K562 (cell line): ENCODE results near the gene NDUFA3. TPM values are rescaled to one million over a fixed set of nuclear protein-coding genes. Genes with fewer than 3 reads are reported as not detected.

Source experiments
- ATAC-seq: fragments of 200-7000 bp; cut with Tn5 transposase; 3 replicates; pipeline ENCODE4 v1.9.1; 2020; ENCODE audit warnings: moderate library complexity
- BruUV-seq: library from RNA; stranded (reverse); fragments of 400-500 nt; replicated peaks from 2 replicates; lab custom pipeline; 2021; lab: Mats Ljungman, UMichigan
- CTCF ChIA-PET: fragments of 300-600 bp; formaldehyde crosslinking; extraction: SDS; loops from one replicate; lab custom pipeline; 2021; ENCODE audit warnings: low intra/inter-chr PET ratio; lab: Yijun Ruan, JAX
- POLR2A ChIA-PET: fragments of 300-600, 350-650 bp; sonication (Branson Sonifier 250); formaldehyde crosslinking; extraction: SDS; loops from one replicate; lab custom pipeline; 2021; ENCODE audit warnings: antibody characterized with exemption, inconsistent platforms; lab: Yijun Ruan, JAX
- DNase-seq, 4 experiments: peaks; one replicate each; pipeline versions ENCODE4 v3.0.0 to v3.0.0-alpha.2; 2011 to 2018; ENCODE audit warnings: low spot score in 3 of 4, mixed read lengths in 3 of 4; ENCODE audit errors: extremely low read depth in 1 of 4
- FAIRE-seq: peaks from 2 replicates; lab custom pipeline; 2011; peaks lifted over from hg19 to GRCh38; lab: Jason Lieb, UNC
- H2AFZ ChIP-seq: 2 replicates; pipeline ENCODE4 v1.6.0; 2011; ENCODE audit warnings: low read depth, low read length, control low read depth, inconsistent platforms
- H3K27ac ChIP-seq: fragments of 200-600 bp; 3 replicates; pipeline ENCODE4 v1.8.0; 2011; ENCODE audit warnings: low read depth, mild to moderate bottlenecking, control low read depth, inconsistent platforms, low read length, moderate library complexity, mixed read lengths; ENCODE audit errors: extremely low read depth
- H3K27me3 ChIP-seq, 2 experiments: fragments of 300-600 bp in 1 of 2; 2 replicates in 1 of 2; 3 replicates in 1 of 2; pipeline versions ENCODE4 v1.6.0 to v1.8.0; 2011; ENCODE audit warnings: inconsistent platforms in 2 of 2, low read length in 2 of 2, mild to moderate bottlenecking in 1 of 2, mixed read lengths in 1 of 2, moderate library complexity in 1 of 2; ENCODE audit not compliant: control insufficient read depth in 2 of 2, insufficient read depth in 2 of 2
- H3K36me3 ChIP-seq: fragments of 300-600 bp; 3 replicates; pipeline ENCODE4 v1.8.0; 2011; ENCODE audit warnings: mild to moderate bottlenecking, low read length, inconsistent platforms; ENCODE audit not compliant: control insufficient read depth, insufficient read depth
- H3K4me1 ChIP-seq, 2 experiments: fragments of 200-600 bp in 1 of 2; replicated peaks in 1 of 2; 2 replicates in 1 of 2; 3 replicates in 1 of 2; pipeline versions ENCODE4 v1.5.1 to v1.8.0; 2011; ENCODE audit warnings: inconsistent platforms in 2 of 2, low read length in 2 of 2, mild to moderate bottlenecking in 1 of 2, mixed read lengths in 1 of 2, moderate library complexity in 1 of 2; ENCODE audit not compliant: control insufficient read depth in 2 of 2, insufficient read depth in 2 of 2
- H3K4me2 ChIP-seq: 2 replicates; pipeline ENCODE4 v1.6.1; 2011; ENCODE audit warnings: low read length, control low read depth, inconsistent platforms, mixed read lengths; ENCODE audit not compliant: insufficient read depth
- H3K4me3 ChIP-seq: fragments of 200-600 bp; sonication (generic), shearing (Covaris generic); 2 replicates; pipeline ENCODE4 v1.5.1; 2016; ENCODE audit warnings: control low read depth, inconsistent platforms
- H3K79me2 ChIP-seq: fragments of 200-600 bp; 3 replicates; pipeline ENCODE4 v1.8.0; 2011; ENCODE audit warnings: low read length, inconsistent platforms; ENCODE audit not compliant: control insufficient read depth, insufficient read depth
- H3K9ac ChIP-seq, 2 experiments: 2 replicates each; pipeline versions ENCODE4 v1.6.0 to v1.6.1; 2011; ENCODE audit warnings: low read depth in 2 of 2, low read length in 2 of 2, control low read depth in 1 of 2, inconsistent platforms in 1 of 2, mild to moderate bottlenecking in 1 of 2, mixed read lengths in 1 of 2; ENCODE audit not compliant: insufficient read depth in 1 of 2
- H3K9me1 ChIP-seq: one replicate; pipeline ENCODE4 v1.6.0; 2011; ENCODE audit warnings: inconsistent platforms, mild to moderate bottlenecking, low read length, moderate library complexity; ENCODE audit not compliant: control insufficient read depth, insufficient read depth
- H3K9me3 ChIP-seq: replicated peaks from 2 replicates; pipeline ENCODE4 v1.5.1; 2011; ENCODE audit warnings: low read depth, low read length, inconsistent platforms; ENCODE audit not compliant: control insufficient read depth, insufficient read depth
- H4K20me1 ChIP-seq: replicated peaks from 2 replicates; pipeline ENCODE4 v1.6.1; 2011; ENCODE audit warnings: low read length, inconsistent platforms, mixed read lengths; ENCODE audit not compliant: control insufficient read depth, insufficient read depth
- BRD4 ChIP-seq: fragments of 200-600 bp; sonication (generic); IDR thresholded peaks from 2 replicates; pipeline ENCODE4 v1.6.1; 2017; ENCODE audit warnings: inconsistent platforms
- CREBBP ChIP-seq: IDR thresholded peaks from one replicate; pipeline ENCODE4 v1.6.1; 2012; ENCODE audit warnings: low read depth, mild to moderate bottlenecking, control low read depth, inconsistent platforms, low read length
- HEY1 ChIP-seq: fragments of 250-450 bp; sonication (Bioruptor Pico); IDR thresholded peaks from 2 replicates; pipeline ENCODE4 v1.5.0; 2020; ENCODE audit warnings: mild to moderate bottlenecking, moderate library complexity, borderline replicate concordance
- HIVEP1 ChIP-seq: fragments of 250-450 bp; sonication (Bioruptor Pico); IDR thresholded peaks from 2 replicates; pipeline ENCODE4 v1.4.0; 2020; ENCODE audit warnings: mild to moderate bottlenecking
- KAT7 ChIP-seq: sonication (generic); formaldehyde crosslinking; IDR thresholded peaks from 2 replicates; pipeline ENCODE4 v1.8.0; 2022; ENCODE audit warnings: missing genetic modification reagents, mild to moderate bottlenecking, borderline replicate concordance
- MCM5 ChIP-seq: fragments of 450-650 bp; IDR thresholded peaks from 2 replicates; pipeline ENCODE4 v1.6.1; 2016; ENCODE audit warnings: low read depth
- MTA2 ChIP-seq: fragments of 450-650 bp; IDR thresholded peaks from 2 replicates; pipeline ENCODE4 v1.6.1; 2016; ENCODE audit warnings: low read depth
- MXI1 ChIP-seq: IDR thresholded peaks from 2 replicates; pipeline ENCODE4 v1.6.1; 2011; ENCODE audit warnings: low read depth, mild to moderate bottlenecking, improper control_type of control experiment, low read length
- NCOA4 ChIP-seq: fragments of 450-650 bp; IDR thresholded peaks from 2 replicates; pipeline ENCODE4 v1.6.1; 2018; ENCODE audit warnings: mild to moderate bottlenecking; ENCODE audit not compliant: partially characterized antibody
- OTX1 ChIP-seq: fragments of 450-650 bp; formaldehyde crosslinking; IDR thresholded peaks from 2 replicates; pipeline ENCODE4 v1.4.0; 2022; ENCODE audit warnings: mild to moderate bottlenecking
- RBM22 ChIP-seq: fragments of 200-400 bp; formaldehyde crosslinking; IDR thresholded peaks from 2 replicates; pipeline ENCODE4 v1.6.1; 2018; ENCODE audit warnings: low read length, low read depth; ENCODE audit not compliant: poor library complexity, severe bottlenecking
- RBM39 ChIP-seq: fragments of 200-400 bp; formaldehyde crosslinking; optimal IDR thresholded peaks from 2 replicates; pipeline ENCODE3; 2018; ENCODE audit warnings: low read depth, low read length
- SRSF7 ChIP-seq: fragments of 200-400 bp; formaldehyde crosslinking; optimal IDR thresholded peaks from 2 replicates; pipeline ENCODE3; 2017; ENCODE audit warnings: mild to moderate bottlenecking, low read depth, low read length
- ZFP1 ChIP-seq: fragments of 450-650 bp; formaldehyde crosslinking; IDR thresholded peaks from 2 replicates; pipeline ENCODE4 v1.4.0; 2020; ENCODE audit warnings: mild to moderate bottlenecking, mixed read lengths
- ZNF316 ChIP-seq: fragments of 450-650 bp; IDR thresholded peaks from 2 replicates; pipeline ENCODE4 v1.6.1; 2016
- ZNF57 ChIP-seq: fragments of 450-650 bp; formaldehyde crosslinking; IDR thresholded peaks from 2 replicates; pipeline ENCODE4 v1.4.0; 2020; ENCODE audit warnings: mild to moderate bottlenecking, moderate library complexity
- WGBS: fragments of 100-300 bp; shearing (Covaris generic); methylation state at CpG from one replicate; pipeline ENCODE4 v1.1.6; 2016; ENCODE audit warnings: low coverage, mixed read lengths; ENCODE audit not compliant: insufficient coverage; ENCODE audit errors: missing lambda C conversion rate; 5-methylcytosine and 5-hydroxymethylcytosine counted together
- in situ Hi-C: fragments of 300-500 bp; cut with MboI; formaldehyde crosslinking; loops from 4 replicates; pipeline ENCODE4 v1.15.0; 2018; ENCODE audit warnings: inconsistent platforms, mixed read lengths
- intact Hi-C: fragments of 100-400 bp; cut with micrococcal nuclease; formaldehyde crosslinking; loops from 2 replicates; pipeline ENCODE4 v1.14.2; 2022
- polyA plus RNA-seq, 8 experiments: library from polyadenylated mRNA; depleted of rRNA in 4 of 8; stranded (reverse) in 5 of 8; unstranded in 3 of 8; fragments of >200 nt; fragmentation: Nextera tagmentation in 2 of 8; fragmentation: Illumina TruSeq in 1 of 8; extraction: Ambion mirVana in 2 of 8; extraction: Trizol in 1 of 8; gene quantifications; 2 replicates each; pipeline versions ENCODE4 v1.2.1 to v1.2.3, GENCODE V29; 2011 to 2014; ENCODE audit warnings: inconsistent platforms in 1 of 8, missing spikeins in 1 of 8
- total RNA-seq, 7 experiments: library from RNA; depleted of rRNA in 6 of 7; stranded (reverse); fragments of >200 nt in 6 of 7; fragmentation: Illumina TruSeq in 2 of 7; extraction: Trizol in 2 of 7; gene quantifications; 2 replicates each; pipeline versions ENCODE4 v1.2.1 to v1.2.3, GENCODE V29; 2011 to 2021; ENCODE audit warnings: low replicate concordance in 1 of 7
- TF ChIP-seq, protein P1 (sequence below), 2 experiments: fragments of 450-650 bp in 1 of 2; IDR thresholded peaks; 2 replicates each; pipeline ENCODE4 v1.6.1; 2011 to 2017; ENCODE audit warnings: low read depth in 2 of 2, antibody characterized with exemption in 1 of 2, borderline replicate concordance in 1 of 2, low read length in 1 of 2, mild to moderate bottlenecking in 1 of 2, mixed read lengths in 1 of 2; ENCODE audit not compliant: control insufficient read depth in 1 of 2
- TF ChIP-seq, protein P2 (sequence below): fragments of 200-800 bp; sonication (Bioruptor generic); IDR thresholded peaks from 2 replicates; pipeline ENCODE4 v1.6.1; 2017; ENCODE audit warnings: missing genetic modification characterization, missing compliant biosample characterization

NDUFA3 gene
- total and polyA plus RNA-seq, 9 of the 15 experiments (the other 6 are each of a cell fraction or from before 2014, with no cell fraction given) = 39.2 to 279 (median 138) TPM

DNA sequence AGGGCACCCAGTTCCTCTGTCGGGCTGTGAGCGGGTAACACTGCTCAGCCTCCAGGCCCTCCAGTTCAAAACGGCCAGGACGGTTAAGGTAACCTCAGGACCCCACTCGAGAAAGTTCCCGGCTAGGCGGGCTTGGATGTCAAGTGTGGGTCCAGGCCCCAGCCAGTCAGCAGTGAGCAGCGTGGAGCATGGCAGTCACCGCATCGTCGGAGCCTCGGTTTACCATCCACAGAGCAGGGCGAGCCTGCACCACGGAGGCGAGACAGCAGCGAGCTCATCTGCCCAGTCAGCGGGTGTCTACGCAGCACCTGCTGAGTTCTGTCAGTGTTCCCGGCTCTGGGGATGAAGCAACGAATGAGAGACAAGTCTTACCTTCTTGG, 27.0 kb downstream of the NDUFA3 start (continued):
- no peak for TF ChIP-seq MXI1
- TF ChIP-seq MTA2 = no peak
- TF ChIP-seq HEY1 (CRISPR knock-in tag) = no peak
- no peak for TF ChIP-seq HIVEP1 (CRISPR knock-in tag)

DNA sequence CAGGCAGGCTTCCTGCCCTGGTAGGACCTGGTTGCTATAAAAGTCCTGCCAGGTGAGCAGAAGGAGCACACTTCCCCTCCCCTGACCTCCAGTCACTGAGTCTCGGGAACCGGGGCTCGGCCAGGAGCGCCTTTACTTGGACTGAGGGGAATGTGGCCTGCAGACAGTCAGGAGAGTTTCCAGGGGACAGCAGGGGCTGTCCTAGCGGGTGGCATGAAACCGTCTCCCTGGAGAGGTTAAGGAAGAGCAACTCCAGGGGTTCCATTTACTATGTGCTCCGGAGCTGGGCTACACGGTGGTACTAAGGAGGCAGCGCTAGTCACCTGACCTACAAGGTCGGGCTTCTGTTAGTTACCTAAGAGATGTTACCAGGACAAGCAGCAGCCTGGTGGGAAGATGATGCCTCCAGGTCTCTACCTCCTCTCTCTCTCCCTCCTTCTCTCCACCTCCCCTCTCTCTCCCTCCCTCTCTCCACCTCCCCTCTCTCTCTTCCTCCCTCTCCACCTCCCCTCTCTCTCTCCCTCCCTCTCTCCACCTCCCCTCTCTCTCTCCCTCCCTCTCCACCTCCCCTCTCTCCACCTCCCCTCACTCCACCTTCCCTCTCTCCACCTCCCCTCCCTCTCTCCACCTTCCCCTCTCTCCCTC, 30.8 kb downstream of the NDUFA3 start:
- in situ Hi-C loops = no loop called here
- ATAC-seq = no peak
- BruUV-seq = no TSS peak
- Histone ChIP-seq H3K79me2 (peaks cover 9% of the 10 kb centered on the region), H4K20me1 (no peaks in the 10 kb centered on the region), H2AFZ (no peak overlapping the region), H3K36me3 (peaks cover 28% of the 10 kb centered on the region; the same call in 1 of the 3 replicates), H3K9ac (no peak overlapping the region; a peak in 1 of 4 replicates), H3K27me3 (no peaks in the 10 kb centered on the region), H3K9me1 (no peaks in the 10 kb centered on the region), H3K4me2 (no peak overlapping the region), H3K4me3 (no peak overlapping the region), H3K27ac (no peak overlapping the region), H3K4me1 (peaks cover 4 to 12% of the 10 kb centered on the region in 2 experiments; a peak in 3 of 5 replicates), H3K9me3 (no peaks in the 10 kb centered on the region)
- POLR2A ChIA-PET = interaction anchor here (1.5 kb wide), 1 partner anchor 18 kb away, joined by 5 read pairs; the partner anchor contains the start of genes PRPF31 and TFPT
- FAIRE-seq = no peak
- DNase-seq = peak in 1 of 4 experiments; percentile 48
- 57% methylated on average over 8 of the region's 10 CpGs for WGBS
- intact Hi-C loops = no loop called here
- CTCF ChIA-PET = no interaction called here
- TF ChIP-seq ZNF57 (CRISPR knock-in tag) (no peak), KAT7 (CRISPR knock-in tag) (no peak), SRSF7 (peak; percentile 87), NCOA4 (no peak), ZFP1 (CRISPR knock-in tag) (no peak), MCM5 (no peak), BRD4 (no peak), CREBBP (peak; percentile 42), ZNF316 (no peak), RBM22 (peak; percentile 82), OTX1 (CRISPR knock-in tag) (no peak), RBM39 (peak; percentile 69)
- TF ChIP-seq, protein P1, sequence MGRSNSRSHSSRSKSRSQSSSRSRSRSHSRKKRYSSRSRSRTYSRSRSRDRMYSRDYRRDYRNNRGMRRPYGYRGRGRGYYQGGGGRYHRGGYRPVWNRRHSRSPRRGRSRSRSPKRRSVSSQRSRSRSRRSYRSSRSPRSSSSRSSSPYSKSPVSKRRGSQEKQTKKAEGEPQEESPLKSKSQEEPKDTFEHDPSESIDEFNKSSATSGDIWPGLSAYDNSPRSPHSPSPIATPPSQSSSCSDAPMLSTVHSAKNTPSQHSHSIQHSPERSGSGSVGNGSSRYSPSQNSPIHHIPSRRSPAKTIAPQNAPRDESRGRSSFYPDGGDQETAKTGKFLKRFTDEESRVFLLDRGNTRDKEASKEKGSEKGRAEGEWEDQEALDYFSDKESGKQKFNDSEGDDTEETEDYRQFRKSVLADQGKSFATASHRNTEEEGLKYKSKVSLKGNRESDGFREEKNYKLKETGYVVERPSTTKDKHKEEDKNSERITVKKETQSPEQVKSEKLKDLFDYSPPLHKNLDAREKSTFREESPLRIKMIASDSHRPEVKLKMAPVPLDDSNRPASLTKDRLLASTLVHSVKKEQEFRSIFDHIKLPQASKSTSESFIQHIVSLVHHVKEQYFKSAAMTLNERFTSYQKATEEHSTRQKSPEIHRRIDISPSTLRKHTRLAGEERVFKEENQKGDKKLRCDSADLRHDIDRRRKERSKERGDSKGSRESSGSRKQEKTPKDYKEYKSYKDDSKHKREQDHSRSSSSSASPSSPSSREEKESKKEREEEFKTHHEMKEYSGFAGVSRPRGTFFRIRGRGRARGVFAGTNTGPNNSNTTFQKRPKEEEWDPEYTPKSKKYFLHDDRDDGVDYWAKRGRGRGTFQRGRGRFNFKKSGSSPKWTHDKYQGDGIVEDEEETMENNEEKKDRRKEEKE (IDR thresholded peaks at IDR 0.05; ENCODE audit: borderline replicate concordance in 1 of 2, control insufficient read depth in 1 of 2, low read depth in 2 of 2, low read length in 1 of 2) = no peak
- TF ChIP-seq, protein P2, sequence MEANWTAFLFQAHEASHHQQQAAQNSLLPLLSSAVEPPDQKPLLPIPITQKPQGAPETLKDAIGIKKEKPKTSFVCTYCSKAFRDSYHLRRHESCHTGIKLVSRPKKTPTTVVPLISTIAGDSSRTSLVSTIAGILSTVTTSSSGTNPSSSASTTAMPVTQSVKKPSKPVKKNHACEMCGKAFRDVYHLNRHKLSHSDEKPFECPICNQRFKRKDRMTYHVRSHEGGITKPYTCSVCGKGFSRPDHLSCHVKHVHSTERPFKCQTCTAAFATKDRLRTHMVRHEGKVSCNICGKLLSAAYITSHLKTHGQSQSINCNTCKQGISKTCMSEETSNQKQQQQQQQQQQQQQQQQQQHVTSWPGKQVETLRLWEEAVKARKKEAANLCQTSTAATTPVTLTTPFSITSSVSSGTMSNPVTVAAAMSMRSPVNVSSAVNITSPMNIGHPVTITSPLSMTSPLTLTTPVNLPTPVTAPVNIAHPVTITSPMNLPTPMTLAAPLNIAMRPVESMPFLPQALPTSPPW (CRISPR knock-in tag) = no peak
